ENCODE results near the gene LHX3. TPM values are rescaled to one million over a fixed set of nuclear protein-coding genes. Genes with fewer than 3 reads are reported as not detected.

The LHX3 gene
- total and polyA plus RNA-seq, 4 experiments from 2014 or later: not detected

- peaks cover 0 to 2% (median 0%) of the 10 kb centered on the region in 8 donors for H3K9me3 Mint-ChIP-seq
- Histone ChIP-seq H3K4me3 (ENCODE audit: low read length in 2 of 2) (no peak overlapping the region), H3K27ac (ENCODE audit: low read depth, low read length) (no peak overlapping the region), H3K4me1 (ENCODE audit: insufficient read depth, low read length) (peaks cover 7% of the 10 kb centered on the region), H3K27me3 (ENCODE audit: insufficient read depth, low read length) (no peaks in the 10 kb centered on the region), H3K9me3 (ENCODE audit: control insufficient read depth in 1 of 2, low read length in 2 of 2) (no peaks in the 10 kb centered on the region), H3K36me3 (ENCODE audit: insufficient read depth, low read length) (no peaks in the 10 kb centered on the region)
- peaks cover 0 to 3% of the 10 kb centered on the region in 2 donors for H3K27me3 Mint-ChIP-seq
- peaks cover 2 to 7% (median 3%) of the 10 kb centered on the region in 4 donors for H3K4me1 Mint-ChIP-seq
- intact Hi-C loops (cut with micrococcal nuclease): loop anchor here (5.0 to 10.0 kb wide), 3 partner anchors 135 to 343 kb away; partner anchors contain the start of genes CAMSAP1, SEC16A and TMEM250
- H3K36me3 Mint-ChIP-seq: peaks cover 0 to 1% of the 10 kb centered on the region in 2 donors
- no peak overlapping the region for H3K4me3 Mint-ChIP-seq
- CTCF ChIA-PET (ENCODE audit: partially characterized antibody): no interaction called here
- POLR2A ChIA-PET (ENCODE audit: partially characterized antibody): no interaction called here
- no peak overlapping the region for H3K27ac Mint-ChIP-seq
- DNase-seq: no peak
Measured at GRCh38 chr9:136249877-136250559, 45.1 kb upstream of the LHX3 start.

- Mint-ChIP-seq H3K36me3 (peaks cover 0 to 5% of the 10 kb centered on the region in 2 donors), H3K9me3 (no peaks in the 10 kb centered on the region), H3K4me1 (peaks cover 10 to 15% (median 11%) of the 10 kb centered on the region in 4 donors), H3K27me3 (peaks cover 0 to 3% of the 10 kb centered on the region in 2 donors), H3K27ac (no peak overlapping the region), H3K4me3 (no peak overlapping the region)
- intact Hi-C loops (cut with micrococcal nuclease): loop anchor here (5.0 to 10.0 kb wide), 3 partner anchors 134 to 342 kb away; partner anchors contain the start of genes CAMSAP1, SEC16A and TMEM250
- H3K36me3 ChIP-seq (ENCODE audit: insufficient read depth, low read length): no peaks in the 10 kb centered on the region
- no peaks in the 10 kb centered on the region for H3K9me3 ChIP-seq (ENCODE audit: control insufficient read depth in 1 of 2, low read length in 2 of 2)
- no peaks in the 10 kb centered on the region for H3K27me3 ChIP-seq (ENCODE audit: insufficient read depth, low read length)
- H3K27ac ChIP-seq (ENCODE audit: low read depth, low read length): no peak overlapping the region
- no peak for DNase-seq
- POLR2A ChIA-PET (ENCODE audit: partially characterized antibody): interaction anchor here (1.2 kb wide), 1 partner anchor 18 kb away, joined by 4 read pairs; no protein-coding TSS in a partner anchor
- CTCF ChIA-PET (ENCODE audit: partially characterized antibody): no interaction called here
- H3K4me1 ChIP-seq (ENCODE audit: insufficient read depth, low read length): peaks cover 15% of the 10 kb centered on the region
- no peak overlapping the region for H3K4me3 ChIP-seq (ENCODE audit: low read length in 2 of 2)
Measured at GRCh38 chr9:136248951-136249876, 44.3 kb upstream of the LHX3 start.

- Histone ChIP-seq H3K27ac (ENCODE audit: low read depth, low read length) (no peak overlapping the region), H3K27me3 (ENCODE audit: insufficient read depth, low read length) (no peaks in the 10 kb centered on the region), H3K36me3 (ENCODE audit: insufficient read depth, low read length) (no peaks in the 10 kb centered on the region), H3K9me3 (ENCODE audit: control insufficient read depth in 1 of 2, low read length in 2 of 2) (no peaks in the 10 kb centered on the region), H3K4me1 (ENCODE audit: insufficient read depth, low read length) (peaks cover 26% of the 10 kb centered on the region), H3K4me3 (ENCODE audit: low read length in 2 of 2) (no peak overlapping the region)
- no peak for DNase-seq
- H3K27ac Mint-ChIP-seq: peak overlapping the region in 1 of 7 donors; percentile 40
- peaks cover 0 to 5% of the 10 kb centered on the region in 2 donors for H3K36me3 Mint-ChIP-seq
- intact Hi-C loops (cut with micrococcal nuclease): loop anchor here (5.0 to 10.0 kb wide), 3 partner anchors 133 to 341 kb away; partner anchors contain the start of genes CAMSAP1, SEC16A and TMEM250
- H3K4me1 Mint-ChIP-seq: peaks cover 20 to 26% (median 23%) of the 10 kb centered on the region in 4 donors
- ChIA-PET POLR2A (ENCODE audit: partially characterized antibody) (interaction anchor here (0.9 to 1.2 kb wide), 2 partner anchors 19 kb away, joined by 3 to 4 read pairs; no protein-coding TSS in a partner anchor), CTCF (ENCODE audit: partially characterized antibody) (no interaction called here)
- no peaks in the 10 kb centered on the region for H3K27me3 Mint-ChIP-seq
- H3K4me3 Mint-ChIP-seq: no peak overlapping the region
- H3K9me3 Mint-ChIP-seq: no peaks in the 10 kb centered on the region
Measured at GRCh38 chr9:136247947-136248637, 43.2 kb upstream of the LHX3 start.

- no peak for DNase-seq
- no peaks in the 10 kb centered on the region for H3K27me3 Mint-ChIP-seq
- Histone ChIP-seq H3K27me3 (ENCODE audit: insufficient read depth, low read length) (no peaks in the 10 kb centered on the region), H3K4me1 (ENCODE audit: insufficient read depth, low read length) (peaks cover 32% of the 10 kb centered on the region), H3K9me3 (ENCODE audit: control insufficient read depth in 1 of 2, low read length in 2 of 2) (no peaks in the 10 kb centered on the region), H3K27ac (ENCODE audit: low read depth, low read length) (no peak overlapping the region), H3K4me3 (ENCODE audit: low read length in 2 of 2) (no peak overlapping the region), H3K36me3 (ENCODE audit: insufficient read depth, low read length) (no peaks in the 10 kb centered on the region)
- no peaks in the 10 kb centered on the region for H3K9me3 Mint-ChIP-seq
- H3K27ac Mint-ChIP-seq: peak overlapping the region in 3 of 7 donors; percentile 40 to 55 (median 42)
- ChIA-PET POLR2A (ENCODE audit: partially characterized antibody) (interaction anchor here (0.9 kb wide), 1 partner anchor 19 kb away, joined by 3 read pairs; no protein-coding TSS in a partner anchor), CTCF (ENCODE audit: partially characterized antibody) (no interaction called here)
- intact Hi-C loops (cut with micrococcal nuclease): loop anchor here (5.0 to 10.0 kb wide), 3 partner anchors 133 to 340 kb away; partner anchors contain the start of genes CAMSAP1, SEC16A and TMEM250
- peaks cover 24 to 32% (median 27%) of the 10 kb centered on the region in 4 donors for H3K4me1 Mint-ChIP-seq
- H3K36me3 Mint-ChIP-seq: peaks cover 0 to 5% of the 10 kb centered on the region in 2 donors
- no peak overlapping the region for H3K4me3 Mint-ChIP-seq
Measured at GRCh38 chr9:136247551-136247916, 42.6 kb upstream of the LHX3 start.

- Mint-ChIP-seq H3K4me1 (peaks cover 24 to 32% (median 27%) of the 10 kb centered on the region in 4 donors), H3K27me3 (no peaks in the 10 kb centered on the region), H3K4me3 (peak overlapping the region in 2 of 8 donors; percentile 1 to 20), H3K27ac (peak overlapping the region in 3 of 7 donors; percentile 42 to 85 (median 55)), H3K36me3 (peaks cover 0 to 5% of the 10 kb centered on the region in 2 donors), H3K9me3 (no peaks in the 10 kb centered on the region)
- CTCF ChIA-PET (ENCODE audit: partially characterized antibody): no interaction called here
- Histone ChIP-seq H3K9me3 (ENCODE audit: control insufficient read depth in 1 of 2, low read length in 2 of 2) (no peaks in the 10 kb centered on the region), H3K4me1 (ENCODE audit: insufficient read depth, low read length) (peaks cover 35% of the 10 kb centered on the region), H3K4me3 (ENCODE audit: low read length in 2 of 2) (no peak overlapping the region), H3K27ac (ENCODE audit: low read depth, low read length) (no peak overlapping the region), H3K36me3 (ENCODE audit: insufficient read depth, low read length) (no peaks in the 10 kb centered on the region), H3K27me3 (ENCODE audit: insufficient read depth, low read length) (no peaks in the 10 kb centered on the region)
- DNase-seq: no peak
- intact Hi-C loops (cut with micrococcal nuclease): loop anchor here (5.0 to 10.0 kb wide), 3 partner anchors 132 to 340 kb away; partner anchors contain the start of genes CAMSAP1, SEC16A and TMEM250
- POLR2A ChIA-PET (ENCODE audit: partially characterized antibody): interaction anchor here (0.9 kb wide), 1 partner anchor 20 kb away, joined by 3 read pairs; no protein-coding TSS in a partner anchor
Measured at GRCh38 chr9:136246849-136247550, 42.1 kb upstream of the LHX3 start.

Data from CD4-positive, alpha-beta memory T cell (primary cell).